WTC11 (cell line): Measurements from ENCODE around the gene VIPR2. TPM values are rescaled to one million over a fixed set of nuclear protein-coding genes. Genes with fewer than 3 reads are reported as not detected.

Source experiments
- ATAC-seq: fragments of 200-7000 bp; cut with Tn5 transposase; 2 replicates; pipeline ENCODE4 v1.10.0; 2021; ENCODE audit warnings: mild to moderate bottlenecking, moderate library complexity
- CTCF ChIA-PET: fragments of 300-600 bp; sonication (Branson Sonifier 250); formaldehyde crosslinking; loops from one replicate; lab custom pipeline; 2021; ENCODE audit warnings: antibody characterized with exemption; lab: Charles Lee
- POLR2A ChIA-PET: fragments of 350-600 bp; sonication (Branson Sonifier 250); formaldehyde crosslinking; loops from one replicate; lab custom pipeline; 2021; ENCODE audit warnings: antibody characterized with exemption; lab: Charles Lee
- DNase-seq: peaks from one replicate; pipeline ENCODE4 v3.0.0; 2021; ENCODE audit warnings: low spot score
- H3K27ac Mint-ChIP-seq: 2 replicates; pipeline ENCODE4 v1.8.0; 2021; ENCODE audit warnings: mixed read lengths
- H3K27me3 Mint-ChIP-seq: 2 replicates; pipeline ENCODE4 v1.8.0; 2021; ENCODE audit warnings: low read depth, mild to moderate bottlenecking, moderate library complexity, mixed read lengths
- H3K36me3 Mint-ChIP-seq: 2 replicates; pipeline ENCODE4 v1.8.0; 2021; ENCODE audit warnings: mixed read lengths
- H3K4me1 Mint-ChIP-seq: 2 replicates; pipeline ENCODE4 v1.8.0; 2022; ENCODE audit warnings: mixed read lengths
- H3K4me3 Mint-ChIP-seq: 2 replicates; pipeline ENCODE4 v1.8.0; 2021; ENCODE audit warnings: mild to moderate bottlenecking, moderate library complexity, mixed read lengths
- H3K9me3 Mint-ChIP-seq: 2 replicates; pipeline ENCODE4 v1.8.0; 2021; ENCODE audit warnings: mixed read lengths
- CBFB ChIP-seq: sonication (generic); formaldehyde crosslinking; IDR thresholded peaks from 2 replicates; pipeline ENCODE4 v1.8.1; 2022; ENCODE audit warnings: mild to moderate bottlenecking, low read depth, missing genetic modification reagents
- E2F1 ChIP-seq: sonication (generic); formaldehyde crosslinking; IDR thresholded peaks from 2 replicates; pipeline ENCODE4 v1.8.0; 2022; ENCODE audit warnings: mild to moderate bottlenecking, missing genetic modification reagents
- E2F5 ChIP-seq: sonication (generic); formaldehyde crosslinking; IDR thresholded peaks from 2 replicates; pipeline ENCODE4 v1.8.1; 2022; ENCODE audit warnings: mild to moderate bottlenecking, moderate library complexity, missing genetic modification reagents
- ELF4 ChIP-seq: sonication (generic); formaldehyde crosslinking; IDR thresholded peaks from 2 replicates; pipeline ENCODE4 v1.8.1; 2022; ENCODE audit warnings: low read depth, mild to moderate bottlenecking, moderate library complexity, missing genetic modification reagents
- IRF1 ChIP-seq: sonication (generic); formaldehyde crosslinking; IDR thresholded peaks from 2 replicates; pipeline ENCODE4 v1.8.0; 2023; ENCODE audit warnings: missing genetic modification reagents
- KAT7 ChIP-seq: sonication (generic); formaldehyde crosslinking; IDR thresholded peaks from 2 replicates; pipeline ENCODE4 v1.8.1; 2023; ENCODE audit warnings: missing genetic modification reagents, mild to moderate bottlenecking, borderline replicate concordance
- MAX ChIP-seq: sonication (generic); formaldehyde crosslinking; IDR thresholded peaks from 2 replicates; pipeline ENCODE4 v1.8.0; 2022; ENCODE audit warnings: mild to moderate bottlenecking, missing genetic modification reagents
- MYBL2 ChIP-seq: sonication (generic); formaldehyde crosslinking; IDR thresholded peaks from 2 replicates; pipeline ENCODE4 v1.8.1; 2023; ENCODE audit warnings: mild to moderate bottlenecking, moderate library complexity, missing genetic modification reagents
- NFATC4 ChIP-seq: fragments of 250-450 bp; sonication (Bioruptor Pico); IDR thresholded peaks from 2 replicates; pipeline ENCODE4 v1.9.0; 2021; ENCODE audit warnings: mild to moderate bottlenecking
- OVOL2 ChIP-seq: fragments of 250-450 bp; sonication (Bioruptor Pico); IDR thresholded peaks from 2 replicates; pipeline ENCODE4 v1.9.0; 2021; ENCODE audit warnings: mild to moderate bottlenecking, borderline replicate concordance
- USF2 ChIP-seq: sonication (generic); formaldehyde crosslinking; IDR thresholded peaks from 2 replicates; pipeline ENCODE4 v1.8.1; 2023; ENCODE audit warnings: mild to moderate bottlenecking, missing genetic modification reagents, moderate library complexity
- ZNF121 ChIP-seq: sonication (generic); formaldehyde crosslinking; IDR thresholded peaks from 2 replicates; pipeline ENCODE4 v1.8.0; 2023; ENCODE audit warnings: missing genetic modification reagents
- ZNF138 ChIP-seq: sonication (generic); formaldehyde crosslinking; conservative IDR thresholded peaks from 2 replicates; pipeline ENCODE4 v1.8.1; 2022; ENCODE audit warnings: mild to moderate bottlenecking, moderate library complexity, missing genetic modification reagents
- ZNF396 ChIP-seq: fragments of 250-450 bp; sonication (Bioruptor Pico); IDR thresholded peaks from 2 replicates; pipeline ENCODE4 v1.8.0; 2021; ENCODE audit warnings: mild to moderate bottlenecking, moderate library complexity, borderline replicate concordance
- ZNF425 ChIP-seq: fragments of 250-450 bp; sonication (Bioruptor Pico); conservative IDR thresholded peaks from 2 replicates; pipeline ENCODE4 v1.9.0; 2021; ENCODE audit warnings: mild to moderate bottlenecking
- ZNF671 ChIP-seq: fragments of 250-450 bp; sonication (Bioruptor Pico); IDR thresholded peaks from 2 replicates; pipeline ENCODE4 v1.8.0; 2021; ENCODE audit warnings: mild to moderate bottlenecking
- ZSCAN18 ChIP-seq: fragments of 250-450 bp; sonication (Bioruptor Pico); IDR thresholded peaks from 2 replicates; pipeline ENCODE4 v2.1.2; 2022; ENCODE audit warnings: mild to moderate bottlenecking, moderate library complexity
- total RNA-seq: library from RNA; stranded (reverse); gene quantifications from 3 replicates; pipeline ENCODE4 v1.2.3, GENCODE V29; 2021

VIPR2 gene
- total RNA-seq, 1 experiment from 2014 or later: 7.5 TPM

- TF ChIP-seq ZNF425 (no peak), ZNF138 (CRISPR knock-in tag) (no peak), E2F5 (CRISPR knock-in tag) (no peak), KAT7 (CRISPR knock-in tag) (no peak)
- TF ChIP-seq, all 79 proteins: peak for 0
- no peak for ATAC-seq
- no peak overlapping the region for H3K4me3 Mint-ChIP-seq
- H3K27ac Mint-ChIP-seq: no peak overlapping the region
- peaks cover 3% of the 10 kb centered on the region for H3K9me3 Mint-ChIP-seq
- peaks cover 12% of the 10 kb centered on the region for H3K36me3 Mint-ChIP-seq
- no peak for DNase-seq
- no peaks in the 10 kb centered on the region for H3K27me3 Mint-ChIP-seq
- ChIA-PET CTCF (no interaction called here), POLR2A (no interaction called here)
- no peaks in the 10 kb centered on the region for H3K4me1 Mint-ChIP-seq
Observed at GRCh38 chr7:159095979-159096411, 48.7 kb downstream of the VIPR2 start.

- TF ChIP-seq ZNF671 (CRISPR knock-in tag) (no peak), USF2 (no peak), IRF1 (CRISPR knock-in tag) (no peak), NFATC4 (CRISPR knock-in tag) (no peak), E2F1 (CRISPR knock-in tag) (no peak), MAX (CRISPR knock-in tag) (no peak)
- TF ChIP-seq, all 79 proteins: peak for 0
- H3K4me3 Mint-ChIP-seq: no peak overlapping the region
- H3K9me3 Mint-ChIP-seq: no peaks in the 10 kb centered on the region
- 0 out of 2 replicates have a peak, but pooled peaks cover 5% of the 10 kb centered on the region for H3K36me3 Mint-ChIP-seq
- POLR2A ChIA-PET: no interaction called here
- H3K27ac Mint-ChIP-seq: no peak overlapping the region
- H3K27me3 Mint-ChIP-seq: no peaks in the 10 kb centered on the region
- CTCF ChIA-PET: no interaction called here
- no peak for DNase-seq
- no peaks in the 10 kb centered on the region for H3K4me1 Mint-ChIP-seq
- no peak for ATAC-seq
Observed at GRCh38 chr7:159094919-159095915, 49.5 kb downstream of the VIPR2 start.

- no peak for ATAC-seq
- Mint-ChIP-seq H3K27ac (no peak overlapping the region), H3K9me3 (no peaks in the 10 kb centered on the region), H3K4me3 (no peak overlapping the region), H3K4me1 (no peaks in the 10 kb centered on the region), H3K27me3 (no peaks in the 10 kb centered on the region), H3K36me3 (0 out of 2 replicates have a peak, but pooled peaks cover 1% of the 10 kb centered on the region)
- POLR2A ChIA-PET: no interaction called here
- no peak for DNase-seq
- CTCF ChIA-PET: no interaction called here
- TF ChIP-seq ZSCAN18 (CRISPR knock-in tag) (no peak), ZNF121 (CRISPR knock-in tag) (no peak), MYBL2 (CRISPR knock-in tag) (no peak), CBFB (no peak), ELF4 (CRISPR knock-in tag) (no peak), MAX (CRISPR knock-in tag) (no peak), ZNF396 (CRISPR knock-in tag) (no peak), OVOL2 (CRISPR knock-in tag) (no peak)
Observed at GRCh38 chr7:159094023-159094740, 50.5 kb downstream of the VIPR2 start.
